ENCODE measurements around the gene TEX261.

GRCh38 chr2:70961648-70961994 is 33.1 kb downstream of the TEX261 start:
- TF ChIP-seq CTCF (IDR thresholded peaks at IDR 0.05) = no peak
- TF ChIP-seq POLR2A (IDR thresholded peaks at IDR 0.05) = no peak

All from body of pancreas (tissue), 4 donors.